HG02642 (cell line): ENCODE measurements around the gene ADD1.

Source experiments
- ATAC-seq: cut with Tn5 transposase; IDR thresholded peaks from one replicate; pipeline ENCODE4 v1.9.1; 2021; ENCODE audit warnings: mild to moderate bottlenecking; ENCODE audit not compliant: unreplicated experiment, poor library complexity

The ADD1 gene

GRCh38 chr4:2820216-2820982 is 23.2 kb upstream of the ADD1 start:
- no peak for ATAC-seq

- ATAC-seq, result no peak
Measured at GRCh38 chr4:2822461-2823300, 21.0 kb upstream of the ADD1 start.

- ATAC-seq, result no peak
Measured at GRCh38 chr4:2823301-2823670, 20.4 kb upstream of the ADD1 start.

GRCh38 chr4:2823671-2824328 is 19.8 kb upstream of the ADD1 start:
- ATAC-seq, result no peak

- ATAC-seq, result no peak
Measured at GRCh38 chr4:2824329-2824835, 19.3 kb upstream of the ADD1 start.

- ATAC-seq, result no peak
Measured at GRCh38 chr4:2824836-2825381, 18.7 kb upstream of the ADD1 start.

DNA sequence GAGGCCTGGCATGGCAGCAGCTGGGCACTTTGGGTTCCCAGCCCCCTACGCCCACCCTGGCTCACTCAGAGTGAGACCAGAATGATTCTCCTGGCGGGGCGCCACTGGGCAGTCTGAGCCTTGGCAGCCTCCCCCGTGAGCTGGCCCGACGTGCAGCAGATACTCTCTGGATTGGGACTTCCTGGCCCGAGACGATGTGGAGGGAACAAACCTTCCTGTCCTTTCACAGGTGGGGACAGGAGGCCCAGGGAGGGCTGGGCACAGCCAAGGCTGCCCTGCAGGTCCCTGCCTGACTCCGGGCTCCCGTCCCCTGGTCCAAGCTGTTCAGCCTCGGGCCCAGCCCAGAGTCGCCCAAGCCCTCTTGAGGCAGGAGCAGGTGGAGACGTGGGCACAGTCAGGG is 17.9 kb upstream of the ADD1 start:
- no peak for ATAC-seq

- ATAC-seq, result no peak
Measured at GRCh38 chr4:2827071-2827873, 16.4 kb upstream of the ADD1 start.

DNA sequence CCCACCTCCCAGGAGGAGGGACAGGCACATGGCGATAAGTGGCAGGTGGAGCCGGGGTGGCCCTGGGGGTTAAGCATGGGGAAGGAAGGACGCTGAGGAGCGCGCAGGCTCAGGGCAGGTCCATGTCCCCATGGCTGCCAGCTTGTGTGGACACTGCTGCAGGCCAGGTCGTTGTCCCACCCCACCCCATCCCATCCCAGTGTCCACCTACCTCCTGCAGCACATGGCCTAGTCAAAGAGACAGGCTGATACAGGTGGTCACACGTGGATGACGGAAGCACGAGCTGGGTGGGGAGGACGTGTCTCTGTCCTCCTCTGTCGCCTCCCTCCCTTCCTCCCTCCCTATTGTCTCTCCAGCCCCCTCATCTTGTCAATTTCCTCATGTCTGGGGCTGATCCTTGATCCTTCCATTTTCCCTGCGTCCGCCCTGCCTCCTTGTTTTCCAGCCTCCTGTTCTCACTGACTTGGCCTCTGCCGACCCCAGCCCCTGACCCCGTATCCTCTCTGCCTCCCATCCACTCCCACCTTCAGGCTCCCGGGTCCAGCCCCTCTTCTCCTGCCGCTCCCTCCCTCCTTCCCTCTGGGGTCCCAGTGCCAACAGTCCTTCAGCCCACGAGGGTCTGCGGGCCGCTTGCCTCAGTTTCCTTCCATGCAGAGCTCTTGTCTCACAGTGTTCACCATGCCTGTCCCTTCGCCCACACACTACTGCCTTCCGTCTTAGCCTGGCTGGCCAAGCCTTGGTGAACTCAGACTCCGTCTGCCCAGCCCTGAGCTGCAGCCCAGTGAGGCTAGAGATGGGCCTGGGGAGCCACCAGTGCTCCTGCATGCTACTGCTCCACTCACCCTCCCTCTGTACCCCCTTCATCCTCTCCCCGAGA is 15.5 kb upstream of the ADD1 start:
- ATAC-seq, result no peak

DNA sequence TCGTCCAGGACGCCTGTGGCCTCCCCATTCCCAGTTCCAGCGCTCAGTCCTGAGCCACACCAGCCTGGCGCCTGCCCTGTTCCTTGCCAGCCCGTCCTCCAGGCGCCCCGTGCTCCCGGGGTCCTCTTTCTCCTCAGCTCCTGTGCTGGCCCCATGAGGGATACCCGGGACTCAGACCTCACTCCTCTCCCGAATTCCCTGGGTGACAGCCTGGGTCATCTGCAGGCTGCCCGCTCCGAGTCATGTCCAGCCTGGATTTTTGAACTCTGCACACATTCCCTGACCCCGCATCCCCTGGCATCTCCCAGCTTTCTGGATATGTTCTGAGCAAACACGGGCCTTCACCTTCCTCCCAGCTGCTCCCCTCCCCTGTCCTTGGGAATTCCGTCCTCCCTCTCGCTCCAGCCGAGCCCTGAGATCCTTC is 14.9 kb upstream of the ADD1 start:
- no peak for ATAC-seq

GRCh38 chr4:2829321-2829932 is 14.2 kb upstream of the ADD1 start:
- ATAC-seq, result no peak

- ATAC-seq, result no peak
Measured at GRCh38 chr4:2829933-2830451, 13.7 kb upstream of the ADD1 start.

- ATAC-seq, result no peak
Measured at GRCh38 chr4:2830632-2831610, 12.7 kb upstream of the ADD1 start.

- no peak for ATAC-seq
Measured at GRCh38 chr4:2831611-2832308, 11.9 kb upstream of the ADD1 start.

DNA sequence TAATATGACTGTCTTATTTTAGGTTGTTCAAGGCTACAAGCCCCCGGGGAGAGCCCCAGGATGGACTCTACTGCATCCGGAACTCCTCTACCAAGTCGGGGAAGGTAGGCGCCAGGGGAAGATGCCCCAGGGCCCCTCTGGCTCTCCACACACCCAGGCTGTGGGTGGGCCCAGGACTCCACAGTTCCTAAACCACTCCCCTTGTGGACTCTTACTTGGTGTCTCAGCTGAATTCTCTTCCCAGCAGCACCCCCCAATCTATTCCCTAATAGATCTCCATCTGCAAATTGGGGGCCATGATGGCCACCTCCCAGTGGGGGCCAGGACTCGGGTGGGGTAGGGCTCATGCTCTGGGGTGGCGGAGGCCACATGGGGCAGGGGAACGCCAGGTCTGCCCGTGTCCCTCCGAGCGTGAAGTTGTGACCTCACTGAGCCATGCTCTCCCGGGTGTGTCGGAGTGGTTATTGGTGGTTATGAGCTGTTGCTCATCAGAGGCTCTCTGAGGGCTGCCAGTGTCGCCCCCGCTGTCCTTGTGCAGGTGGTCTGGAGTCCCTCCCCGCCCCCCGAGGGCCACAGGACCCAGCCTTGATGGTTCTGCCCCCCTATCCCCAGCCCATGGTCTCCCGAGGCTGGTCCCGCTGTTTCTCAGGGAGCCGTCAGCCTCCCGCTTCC is 11.2 kb upstream of the ADD1 start:
- peak; percentile 71 for ATAC-seq
